Loucy (cell line): ENCODE data around the gene BRCC3.

Experiments
- H2AFZ ChIP-seq: fragments of 200-600 bp; sonication (generic); 2 replicates; pipeline ENCODE4 v1.6.0; 2016; ENCODE audit warnings: antibody characterized with exemption, mild to moderate bottlenecking, low read length, moderate library complexity
- H3F3A ChIP-seq: fragments of 200-600 bp; 2 replicates; pipeline ENCODE4 v1.6.0; 2016; ENCODE audit warnings: antibody characterized with exemption, low read depth, mild to moderate bottlenecking
- H3K27me3 ChIP-seq: fragments of 200-600 bp; sonication (generic); 2 replicates; pipeline ENCODE4 v1.6.1; 2014; ENCODE audit warnings: low read length, mild to moderate bottlenecking; ENCODE audit not compliant: insufficient read depth, poor library complexity, severe bottlenecking
- H3K36me3 ChIP-seq: fragments of 200-600 bp; sonication (generic); 2 replicates; pipeline ENCODE4 v1.6.1; 2016; ENCODE audit warnings: low read length; ENCODE audit not compliant: insufficient read depth
- H3K4me1 ChIP-seq: fragments of 200-600 bp; sonication (generic); 2 replicates; pipeline ENCODE4 v1.5.1; 2014; ENCODE audit warnings: low read length, mild to moderate bottlenecking; ENCODE audit not compliant: insufficient read depth, poor library complexity, severe bottlenecking
- H3K4me2 ChIP-seq: fragments of 200-600 bp; sonication (generic); 2 replicates; pipeline ENCODE4 v1.6.0; 2014; ENCODE audit warnings: antibody characterized with exemption, low read length, low read depth, mild to moderate bottlenecking; ENCODE audit not compliant: poor library complexity, severe bottlenecking
- H3K4me3 ChIP-seq: fragments of 200-600 bp; sonication (generic); 2 replicates; pipeline ENCODE4 v1.5.1; 2014; ENCODE audit warnings: low read length, mild to moderate bottlenecking, mixed read lengths; ENCODE audit not compliant: poor library complexity, severe bottlenecking
- H3K79me2 ChIP-seq: fragments of 200-600 bp; sonication (generic); 2 replicates; pipeline ENCODE4 v1.6.1; 2014; ENCODE audit warnings: low read length; ENCODE audit not compliant: insufficient read depth
- H3K9ac ChIP-seq: fragments of 200-600 bp; sonication (generic); 2 replicates; pipeline ENCODE4 v1.6.0; 2014; ENCODE audit warnings: mild to moderate bottlenecking, low read depth, low read length, moderate library complexity; ENCODE audit not compliant: poor library complexity, severe bottlenecking
- H3K9me2 ChIP-seq: fragments of 200-600 bp; sonication (generic); replicated peaks from 2 replicates; pipeline ENCODE4 v1.6.1; 2016; ENCODE audit warnings: low read depth, low read length, mixed read lengths
- H3K9me3 ChIP-seq: fragments of 200-600 bp; sonication (generic); 2 replicates; pipeline ENCODE4 v1.6.1; 2014; ENCODE audit warnings: mild to moderate bottlenecking, antibody characterized with exemption, low read length, low read depth; ENCODE audit not compliant: insufficient read depth
- H4K20me1 ChIP-seq: fragments of 200-600 bp; sonication (generic); 2 replicates; pipeline ENCODE4 v1.6.0; 2014; ENCODE audit warnings: antibody characterized with exemption, low read length, mild to moderate bottlenecking; ENCODE audit not compliant: insufficient read depth, poor library complexity, severe bottlenecking
- EZH2phosphoT487 ChIP-seq: fragments of 200-600 bp; IDR thresholded peaks from 2 replicates; pipeline ENCODE4 v1.6.1; 2018; ENCODE audit warnings: antibody characterized with exemption, mild to moderate bottlenecking, moderate library complexity, borderline replicate concordance
- TF ChIP-seq, protein P1 (sequence below): fragments of 200-600 bp; sonication (generic); conservative IDR thresholded peaks from 2 replicates; pipeline ENCODE4 v1.5.1; 2014; ENCODE audit warnings: mild to moderate bottlenecking, antibody characterized with exemption, low read length

BRCC3 gene

DNA sequence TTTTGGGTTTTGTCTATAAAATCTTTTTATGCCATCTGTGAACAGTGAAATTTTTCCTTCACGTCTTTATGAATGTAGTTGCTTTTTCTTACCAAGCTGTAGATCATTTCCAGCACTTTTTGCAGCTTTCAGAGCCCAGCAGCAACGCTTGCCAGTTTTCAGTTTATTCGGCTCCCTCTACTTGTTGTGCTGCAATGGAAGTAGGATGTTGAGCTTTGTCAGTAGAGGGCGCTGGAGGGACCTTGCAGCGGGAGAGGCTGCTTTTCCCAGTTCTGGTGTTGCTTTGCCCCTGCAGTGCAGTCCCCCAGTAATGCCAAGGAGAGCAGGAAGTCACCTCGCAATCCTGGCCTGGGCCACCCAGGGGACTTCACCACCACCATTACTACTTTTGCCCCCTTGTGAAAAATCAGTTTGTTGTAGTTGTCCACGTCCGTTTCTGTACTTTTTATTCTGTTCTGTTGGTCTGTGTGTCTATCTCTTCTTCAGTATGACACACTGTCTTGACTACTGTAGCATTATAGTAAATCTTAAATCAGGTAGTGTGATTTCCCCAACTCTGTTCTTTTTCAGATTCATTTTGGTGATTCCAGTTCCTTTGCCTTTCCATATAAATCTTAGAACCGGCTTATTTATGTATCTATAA is 22.2 kb upstream of the BRCC3 start:
- Histone ChIP-seq H3K4me3 (no peak overlapping the region), H3K36me3 (peaks cover 27% of the 10 kb centered on the region; the same call in 1 of the 2 replicates), H3K9me2 (no peaks in the 10 kb centered on the region), H3F3A (no peaks in the 10 kb centered on the region), H3K4me2 (no peak overlapping the region), H3K9me3 (no peaks in the 10 kb centered on the region), H3K79me2 (0 out of 2 replicates have a peak, but pooled peaks cover 6% of the 10 kb centered on the region), H3K9ac (no peak overlapping the region), H3K27me3 (no peaks in the 10 kb centered on the region), H4K20me1 (no peaks in the 10 kb centered on the region), H2AFZ (no peak overlapping the region), H3K4me1 (peaks cover 10% of the 10 kb centered on the region)
- TF ChIP-seq, protein P1, sequence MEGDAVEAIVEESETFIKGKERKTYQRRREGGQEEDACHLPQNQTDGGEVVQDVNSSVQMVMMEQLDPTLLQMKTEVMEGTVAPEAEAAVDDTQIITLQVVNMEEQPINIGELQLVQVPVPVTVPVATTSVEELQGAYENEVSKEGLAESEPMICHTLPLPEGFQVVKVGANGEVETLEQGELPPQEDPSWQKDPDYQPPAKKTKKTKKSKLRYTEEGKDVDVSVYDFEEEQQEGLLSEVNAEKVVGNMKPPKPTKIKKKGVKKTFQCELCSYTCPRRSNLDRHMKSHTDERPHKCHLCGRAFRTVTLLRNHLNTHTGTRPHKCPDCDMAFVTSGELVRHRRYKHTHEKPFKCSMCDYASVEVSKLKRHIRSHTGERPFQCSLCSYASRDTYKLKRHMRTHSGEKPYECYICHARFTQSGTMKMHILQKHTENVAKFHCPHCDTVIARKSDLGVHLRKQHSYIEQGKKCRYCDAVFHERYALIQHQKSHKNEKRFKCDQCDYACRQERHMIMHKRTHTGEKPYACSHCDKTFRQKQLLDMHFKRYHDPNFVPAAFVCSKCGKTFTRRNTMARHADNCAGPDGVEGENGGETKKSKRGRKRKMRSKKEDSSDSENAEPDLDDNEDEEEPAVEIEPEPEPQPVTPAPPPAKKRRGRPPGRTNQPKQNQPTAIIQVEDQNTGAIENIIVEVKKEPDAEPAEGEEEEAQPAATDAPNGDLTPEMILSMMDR, result peak; percentile 70
- TF ChIP-seq EZH2phosphoT487, result no peak

DNA sequence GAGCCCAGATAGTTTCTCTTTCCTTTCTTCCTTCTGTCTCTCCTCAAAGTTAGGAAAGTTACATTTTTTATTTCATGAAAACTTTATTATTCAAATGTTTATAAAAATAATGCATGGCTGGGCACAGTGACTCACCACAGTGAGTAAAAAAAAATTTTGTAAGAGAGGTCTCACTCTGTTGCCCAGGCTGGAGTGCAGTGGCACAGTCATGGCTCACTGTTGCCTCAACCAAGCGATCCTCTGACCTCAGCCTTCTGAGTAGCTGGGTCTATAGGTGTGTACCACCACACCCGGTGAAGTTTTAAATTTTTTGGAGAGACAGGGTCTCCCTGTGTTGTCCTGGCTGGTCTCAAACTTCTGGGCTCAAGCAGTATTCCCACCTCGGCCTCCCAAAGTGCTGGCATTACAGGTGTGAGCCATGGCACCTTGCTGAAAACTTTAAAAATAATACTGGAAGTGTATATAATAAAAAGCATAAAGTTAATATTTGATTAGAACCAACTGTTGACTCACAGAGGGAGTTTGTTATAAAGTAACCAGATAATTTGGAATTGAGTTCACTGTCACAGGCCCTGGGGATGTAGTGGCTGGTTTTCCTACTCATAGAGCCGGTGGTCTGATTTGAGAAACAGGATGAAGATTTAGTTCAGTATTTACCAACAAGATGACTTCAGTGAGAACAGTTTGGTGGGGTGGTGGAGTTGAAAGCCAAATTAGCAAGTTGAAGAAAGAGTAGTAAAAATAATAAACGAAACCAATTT is 18.4 kb upstream of the BRCC3 start:
- H3K9ac ChIP-seq, result no peak overlapping the region

DNA sequence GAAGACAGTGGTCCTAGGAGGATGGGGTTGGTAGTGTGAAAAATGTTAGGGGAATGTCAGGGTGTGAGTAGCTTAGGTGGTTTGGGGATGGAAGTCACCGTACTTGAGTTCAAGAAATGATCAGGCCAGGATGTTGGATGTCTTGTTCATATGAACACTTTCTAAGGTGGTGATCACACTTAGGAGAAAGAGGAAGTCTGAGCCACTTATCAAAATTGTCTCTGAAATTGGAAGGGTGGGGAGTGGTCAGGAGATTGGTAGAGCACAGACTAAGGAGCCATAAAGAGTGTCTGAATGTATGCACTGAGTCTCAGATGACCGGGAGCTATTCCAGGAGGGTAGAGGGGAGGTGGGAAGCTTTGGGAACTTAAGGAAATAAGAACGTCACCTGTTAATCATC is 17.7 kb upstream of the BRCC3 start:
- Histone ChIP-seq H3K79me2 (no peaks in the 10 kb centered on the region), H4K20me1 (no peaks in the 10 kb centered on the region), H3K4me3 (no peak overlapping the region), H3K9me2 (no peaks in the 10 kb centered on the region), H3F3A (no peaks in the 10 kb centered on the region), H3K36me3 (peaks cover 11% of the 10 kb centered on the region; the same call in 1 of the 2 replicates), H3K27me3 (no peaks in the 10 kb centered on the region), H3K4me1 (peaks cover 18% of the 10 kb centered on the region), H3K4me2 (no peak overlapping the region), H2AFZ (no peak overlapping the region), H3K9ac (no peak overlapping the region), H3K9me3 (no peaks in the 10 kb centered on the region)
- TF ChIP-seq, protein P1, result no peak
- TF ChIP-seq EZH2phosphoT487, result no peak

More for the DNA sequence above, 18.4 kb upstream of the BRCC3 start:
- Histone ChIP-seq H3K79me2 (no peaks in the 10 kb centered on the region), H3K4me1 (peaks cover 18% of the 10 kb centered on the region), H3F3A (no peaks in the 10 kb centered on the region), H2AFZ (no peak overlapping the region), H3K4me2 (no peak overlapping the region), H3K36me3 (peaks cover 16% of the 10 kb centered on the region; the same call in 1 of the 2 replicates), H3K27me3 (no peaks in the 10 kb centered on the region), H3K4me3 (no peak overlapping the region), H3K9me3 (no peaks in the 10 kb centered on the region), H4K20me1 (no peaks in the 10 kb centered on the region), H3K9me2 (no peaks in the 10 kb centered on the region)
- TF ChIP-seq, protein P1, result no peak
- no peak for TF ChIP-seq EZH2phosphoT487
